ENCODE results near the gene GABRR3. TPM values are rescaled to one million over a fixed set of nuclear protein-coding genes. Genes with fewer than 3 reads are reported as not detected.

Gene GABRR3
- total RNA-seq: not detected

DNA sequence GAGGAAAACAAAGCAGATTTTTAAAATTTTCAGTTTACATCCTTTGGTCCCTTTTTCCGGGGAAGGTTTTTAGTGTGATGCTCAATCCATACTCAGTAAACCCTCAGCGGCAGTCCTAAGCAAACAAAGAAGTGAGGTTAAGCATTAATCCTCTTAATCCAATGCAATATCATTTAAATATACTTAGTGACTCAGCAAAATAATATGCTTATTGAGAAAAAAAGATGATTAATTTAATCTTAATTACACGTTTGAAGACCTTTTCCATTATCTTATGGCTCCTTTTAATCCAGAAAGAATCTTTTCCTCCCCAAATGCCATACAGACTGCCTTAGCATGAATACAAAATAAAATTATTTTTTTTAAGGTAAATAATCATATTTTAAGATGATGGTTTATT, at the start of gene GABRR3:
TSS of gene GABRR3 (minus strand) at position 108 of the 400 bp plus-strand sequence. CDS start 328 bp downstream, outside the sequence.
- H3K9me3 Mint-ChIP-seq: no peaks in the 10 kb centered on the region
- no peaks in the 10 kb centered on the region for H3K36me3 Mint-ChIP-seq (ENCODE audit: low read depth)
- no peak for ATAC-seq (replicated peaks)
- H3K4me1 Mint-ChIP-seq: peaks cover 11% of the 10 kb centered on the region
- no peak within 1 kb of the TSS for H3K27ac Mint-ChIP-seq
- no peak within 1 kb of the TSS for H3K4me3 Mint-ChIP-seq
- peaks cover 8% of the 10 kb centered on the region for H3K27me3 Mint-ChIP-seq

- Mint-ChIP-seq H3K27me3 (peaks cover 14% of the 10 kb centered on the region), H3K4me1 (no peaks in the 10 kb centered on the region), H3K4me3 (no peak overlapping the region), H3K36me3 (ENCODE audit: low read depth) (no peaks in the 10 kb centered on the region), H3K9me3 (no peaks in the 10 kb centered on the region), H3K27ac (no peak overlapping the region)
- ATAC-seq (replicated peaks): no peak
Measured at GRCh38 chr3:98073486-98073885, 38.4 kb upstream of the GABRR3 start.

GRCh38 chr3:98070840-98071239, 35.7 kb upstream of the GABRR3 start:
- Mint-ChIP-seq H3K9me3 (no peaks in the 10 kb centered on the region), H3K27me3 (peaks cover 12% of the 10 kb centered on the region), H3K36me3 (ENCODE audit: low read depth) (no peaks in the 10 kb centered on the region), H3K4me1 (no peaks in the 10 kb centered on the region), H3K4me3 (no peak overlapping the region), H3K27ac (no peak overlapping the region)
- ATAC-seq (replicated peaks): no peak

DNA sequence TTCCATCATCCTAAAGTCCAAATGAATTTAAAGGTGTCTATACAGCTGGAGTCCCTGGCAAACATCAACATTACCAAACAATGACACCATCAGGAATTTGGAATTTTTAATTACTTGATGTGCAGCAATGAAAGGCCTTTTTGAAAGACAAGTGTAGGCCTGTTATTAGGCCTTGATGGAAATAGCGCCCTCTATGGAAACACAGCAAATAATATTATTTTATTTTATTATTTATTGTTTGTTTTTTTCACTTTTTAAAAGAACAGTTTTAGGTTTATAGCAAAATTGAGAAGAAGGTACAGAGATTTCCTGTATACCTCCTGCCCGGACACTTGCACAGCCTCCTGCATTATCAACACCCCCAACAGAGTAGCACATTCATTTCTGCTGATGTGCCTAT, 33.7 kb upstream of the GABRR3 start:
- Mint-ChIP-seq H3K9me3 (no peaks in the 10 kb centered on the region), H3K27ac (no peak overlapping the region), H3K4me1 (no peaks in the 10 kb centered on the region), H3K4me3 (no peak overlapping the region), H3K27me3 (peaks cover 19% of the 10 kb centered on the region), H3K36me3 (ENCODE audit: low read depth) (no peaks in the 10 kb centered on the region)
- no peak for ATAC-seq (replicated peaks)

DNA sequence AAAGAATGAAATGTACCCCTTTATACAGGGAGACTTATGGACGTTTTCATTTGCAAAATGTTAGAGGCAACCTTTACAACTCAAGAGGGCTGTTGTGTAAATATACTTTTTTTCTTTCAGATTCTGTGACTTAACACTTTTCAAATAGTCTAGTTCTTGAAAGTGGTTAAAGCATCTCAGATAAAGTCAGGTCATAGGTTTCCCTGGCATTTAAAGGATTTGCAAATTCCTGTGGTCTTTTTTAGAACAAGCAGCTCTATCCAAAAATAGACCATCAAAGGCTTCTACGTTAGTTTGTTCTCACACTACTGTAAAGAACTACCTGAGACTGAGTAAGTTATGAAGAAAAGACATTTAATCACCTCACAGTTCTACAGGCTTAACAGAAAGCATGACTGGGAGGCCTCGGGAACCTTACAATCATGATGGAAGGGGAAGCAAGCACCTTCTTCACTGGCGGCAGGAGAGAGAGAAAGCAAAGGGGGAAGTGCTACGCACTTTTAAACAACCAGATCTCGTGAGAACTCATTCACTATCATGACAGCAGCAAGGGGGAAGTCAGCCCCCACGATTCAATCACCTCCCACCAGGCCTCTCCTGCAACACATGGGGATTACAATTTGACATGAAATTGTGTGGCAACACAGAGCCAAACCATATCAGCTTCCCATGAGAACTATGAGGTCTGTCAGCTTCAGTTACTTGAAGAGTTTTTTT, 23.3 kb upstream of the GABRR3 start:
- peaks cover 11% of the 10 kb centered on the region for H3K27me3 Mint-ChIP-seq
- H3K27ac Mint-ChIP-seq: no peak overlapping the region
- H3K4me1 Mint-ChIP-seq: no peaks in the 10 kb centered on the region
- no peaks in the 10 kb centered on the region for H3K36me3 Mint-ChIP-seq (ENCODE audit: low read depth)
- no peak overlapping the region for H3K4me3 Mint-ChIP-seq
- ATAC-seq (replicated peaks): no peak
- no peaks in the 10 kb centered on the region for H3K9me3 Mint-ChIP-seq

DNA sequence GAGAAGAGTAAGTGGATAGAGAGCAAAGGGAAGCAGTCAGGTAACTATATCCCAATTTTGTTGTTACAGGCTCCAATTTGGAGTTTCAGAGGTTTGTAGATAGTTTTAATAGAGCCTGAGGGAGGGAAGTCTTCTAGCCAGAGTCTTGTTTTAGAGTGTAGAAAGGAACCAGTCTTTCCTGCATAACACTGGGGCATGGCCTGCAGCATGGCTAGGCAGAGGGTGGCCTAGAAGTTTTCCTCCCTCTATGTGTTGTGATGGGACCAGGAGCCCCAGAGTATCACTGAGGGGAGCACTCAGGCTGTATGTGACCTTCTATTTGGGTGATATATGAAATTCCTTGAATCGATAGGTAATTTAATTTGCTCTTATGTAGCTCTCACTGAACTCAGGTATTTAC, 22.5 kb upstream of the GABRR3 start:
- Mint-ChIP-seq H3K9me3 (no peaks in the 10 kb centered on the region), H3K4me3 (no peak overlapping the region), H3K27ac (no peak overlapping the region), H3K4me1 (no peaks in the 10 kb centered on the region), H3K36me3 (ENCODE audit: low read depth) (no peaks in the 10 kb centered on the region), H3K27me3 (peaks cover 10% of the 10 kb centered on the region)
- no peak for ATAC-seq (replicated peaks)

- Mint-ChIP-seq H3K27ac (no peak overlapping the region), H3K4me1 (no peaks in the 10 kb centered on the region), H3K36me3 (ENCODE audit: low read depth) (no peaks in the 10 kb centered on the region), H3K9me3 (no peaks in the 10 kb centered on the region), H3K4me3 (no peak overlapping the region), H3K27me3 (peaks cover 7% of the 10 kb centered on the region)
- no peak for ATAC-seq (replicated peaks)
Measured at GRCh38 chr3:98056035-98056434, 20.9 kb upstream of the GABRR3 start.

DNA sequence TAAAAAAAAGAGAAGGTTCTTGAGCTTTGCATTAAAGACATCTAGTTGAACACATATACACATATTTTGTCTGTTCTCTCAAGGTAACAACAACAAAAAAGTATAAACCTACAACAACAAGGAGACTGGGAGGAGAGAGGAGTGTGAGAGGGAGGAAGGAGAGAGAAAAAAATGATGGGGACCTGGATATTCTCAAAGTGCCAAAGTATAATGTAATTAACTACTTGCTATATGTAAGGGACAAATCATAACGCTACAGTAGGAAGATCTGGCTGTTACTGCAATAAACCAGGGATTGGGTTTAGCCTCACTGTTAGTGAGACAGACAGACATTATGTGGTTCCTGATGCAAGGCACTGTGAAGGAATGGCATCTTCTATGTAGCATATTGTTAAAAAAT, 14.2 kb upstream of the GABRR3 start:
- H3K36me3 Mint-ChIP-seq (ENCODE audit: low read depth): no peaks in the 10 kb centered on the region

GRCh38 chr3:98048586-98048985, 13.5 kb upstream of the GABRR3 start:
- no peak overlapping the region for H3K4me3 Mint-ChIP-seq

More for the DNA sequence above, 14.2 kb upstream of the GABRR3 start:
- no peak for ATAC-seq (replicated peaks)
- Mint-ChIP-seq H3K9me3 (no peaks in the 10 kb centered on the region), H3K4me1 (no peaks in the 10 kb centered on the region), H3K27ac (no peak overlapping the region), H3K27me3 (peaks cover 16% of the 10 kb centered on the region), H3K4me3 (no peak overlapping the region)

GRCh38 chr3:98041350-98041749, 6.2 kb upstream of the GABRR3 start:
- peaks cover 11% of the 10 kb centered on the region for H3K4me1 Mint-ChIP-seq
- peaks cover 16% of the 10 kb centered on the region for H3K27me3 Mint-ChIP-seq
- no peak overlapping the region for H3K4me3 Mint-ChIP-seq
- H3K36me3 Mint-ChIP-seq (ENCODE audit: low read depth): no peaks in the 10 kb centered on the region
- ATAC-seq (replicated peaks): no peak
- H3K9me3 Mint-ChIP-seq: no peaks in the 10 kb centered on the region
- H3K27ac Mint-ChIP-seq: no peak overlapping the region

More at GRCh38 chr3:98048586-98048985, 13.5 kb upstream of the GABRR3 start:
- Mint-ChIP-seq H3K9me3 (no peaks in the 10 kb centered on the region), H3K27me3 (peaks cover 20% of the 10 kb centered on the region), H3K4me1 (no peaks in the 10 kb centered on the region), H3K36me3 (ENCODE audit: low read depth) (no peaks in the 10 kb centered on the region), H3K27ac (no peak overlapping the region)
- no peak for ATAC-seq (replicated peaks)

- peaks cover 11% of the 10 kb centered on the region for H3K4me1 Mint-ChIP-seq
- ATAC-seq (replicated peaks): peak; percentile 84
- H3K27me3 Mint-ChIP-seq: peaks cover 11% of the 10 kb centered on the region
- H3K36me3 Mint-ChIP-seq (ENCODE audit: low read depth): no peaks in the 10 kb centered on the region
- peak overlapping the region; percentile 80 for H3K4me3 Mint-ChIP-seq
- H3K27ac Mint-ChIP-seq: peak overlapping the region; percentile 76
- no peaks in the 10 kb centered on the region for H3K9me3 Mint-ChIP-seq
Measured at GRCh38 chr3:98039322-98040024, 4.4 kb upstream of the GABRR3 start.

DNA sequence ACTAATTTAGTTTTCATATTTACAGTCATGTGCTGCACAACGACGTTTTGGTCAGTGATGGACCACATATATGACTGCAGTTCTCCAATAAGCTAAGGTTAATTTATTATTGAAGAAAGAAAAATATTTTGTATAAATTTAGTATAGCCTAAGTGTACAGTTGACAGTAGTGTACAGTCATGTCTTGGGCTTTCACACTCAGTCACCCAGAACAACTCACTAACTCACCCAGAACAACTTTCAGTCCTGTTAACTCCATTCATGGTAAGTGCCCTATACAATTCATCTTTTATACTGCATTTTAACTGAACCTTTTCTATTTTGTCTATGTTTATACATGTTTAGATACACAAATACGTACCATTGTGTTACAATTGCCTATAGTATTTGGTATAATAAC, 3.8 kb upstream of the GABRR3 start:
- Mint-ChIP-seq H3K4me3 (peak overlapping the region; percentile 80), H3K36me3 (ENCODE audit: low read depth) (no peaks in the 10 kb centered on the region), H3K27me3 (peaks cover 14% of the 10 kb centered on the region), H3K27ac (peak overlapping the region; percentile 76), H3K9me3 (no peaks in the 10 kb centered on the region), H3K4me1 (peaks cover 11% of the 10 kb centered on the region)
- ATAC-seq (replicated peaks): peak; percentile 81

- peaks cover 11% of the 10 kb centered on the region for H3K4me1 Mint-ChIP-seq
- H3K9me3 Mint-ChIP-seq: no peaks in the 10 kb centered on the region
- H3K27ac Mint-ChIP-seq: no peak overlapping the region
- peak; percentile 57 for ATAC-seq (replicated peaks)
- no peaks in the 10 kb centered on the region for H3K36me3 Mint-ChIP-seq (ENCODE audit: low read depth)
- H3K27me3 Mint-ChIP-seq: peaks cover 16% of the 10 kb centered on the region
- H3K4me3 Mint-ChIP-seq: peak overlapping the region; percentile 39
Measured at GRCh38 chr3:98038286-98038685, 3.2 kb upstream of the GABRR3 start.

- Mint-ChIP-seq H3K27me3 (peaks cover 8% of the 10 kb centered on the region), H3K27ac (no peak overlapping the region), H3K9me3 (no peaks in the 10 kb centered on the region), H3K36me3 (ENCODE audit: low read depth) (no peaks in the 10 kb centered on the region), H3K4me3 (no peak overlapping the region), H3K4me1 (peaks cover 12% of the 10 kb centered on the region)
- ATAC-seq (replicated peaks): no peak
Measured at GRCh38 chr3:98034486-98034885, 629 bp downstream of the GABRR3 start.

GRCh38 chr3:98034036-98034435, 1.1 kb downstream of the GABRR3 start:
- no peak for ATAC-seq (replicated peaks)
- peaks cover 12% of the 10 kb centered on the region for H3K4me1 Mint-ChIP-seq
- H3K9me3 Mint-ChIP-seq: no peaks in the 10 kb centered on the region
- H3K27me3 Mint-ChIP-seq: peaks cover 8% of the 10 kb centered on the region
- H3K27ac Mint-ChIP-seq: no peak overlapping the region
- H3K4me3 Mint-ChIP-seq: no peak overlapping the region
- H3K36me3 Mint-ChIP-seq (ENCODE audit: low read depth): no peaks in the 10 kb centered on the region

Measured in activated T-helper 17 cell treated with anti-CD3 and anti-CD28 coated beads, Interleukin-2, amount 50 U/mL, for 72 hours (primary cell).